Thyroid gland (tissue), 4 donors: ENCODE data around the gene CTPS1. TPM values are rescaled to one million over a fixed set of nuclear protein-coding genes. Genes with fewer than 3 reads are reported as not detected.
A peak's percentile ranks its signal among the peaks of the same experiment; 100 is the strongest.

ENCODE experiments used
- DNase-seq, 2 donors: peaks; one replicate each; pipeline ENCODE4 v3.0.0-alpha.2; 2019
- H3K27ac ChIP-seq, 3 donors: fragments of 200-600 bp; sonication (generic); 1 replicate in 2 of 3; 2 replicates in 1 of 3; pipeline ENCODE4 v1.5.1; 2016 to 2019; ENCODE audit warnings: mild to moderate bottlenecking in 1 of 3, moderate library complexity in 1 of 3
- H3K27me3 ChIP-seq: fragments of 200-600 bp; sonication (generic); one replicate; pipeline ENCODE4 v1.5.1; 2019
- H3K36me3 ChIP-seq, 2 donors: fragments of 200-600 bp; sonication (generic); one replicate each; pipeline ENCODE4 v1.5.1; 2016 to 2019
- H3K4me1 ChIP-seq, 2 donors: fragments of 200-600 bp; sonication (generic); one replicate each; pipeline ENCODE4 v1.5.1; 2017 to 2019
- H3K4me3 ChIP-seq, 3 donors: fragments of 200-600 bp; sonication (generic); replicated peaks in 1 of 3; 1 replicate in 2 of 3; 2 replicates in 1 of 3; pipeline ENCODE4 v1.5.1; 2016; ENCODE audit warnings: mild to moderate bottlenecking in 1 of 3
- H3K9me3 ChIP-seq: fragments of 200-600 bp; sonication (generic); one replicate; pipeline ENCODE4 v1.5.1; 2017
- CTCF ChIP-seq, 6 experiments: fragments of 200-600 bp in 3 of 6; fragments of 450-650 bp in 3 of 6; sonication (generic) in 3 of 6; IDR thresholded peaks; one replicate each; pipeline ENCODE4 v1.5.1; 2016 to 2019; ENCODE audit warnings: antibody characterized with exemption in 6 of 6, mild to moderate bottlenecking in 2 of 6, inconsistent platforms in 1 of 6, moderate library complexity in 1 of 6
- POLR2A ChIP-seq, 2 donors: fragments of 450-650 bp; IDR thresholded peaks; one replicate each; pipeline ENCODE4 v1.6.1; 2017; ENCODE audit warnings: antibody characterized with exemption in 2 of 2, mild to moderate bottlenecking in 2 of 2, moderate library complexity in 1 of 2
- WGBS, 2 donors: methylation state at CpG; one replicate each; pipeline ENCODE4 v1.1.5; 2017; 5-methylcytosine and 5-hydroxymethylcytosine counted together
- intact Hi-C: fragments of 100-400 bp; cut with DNase I; formaldehyde crosslinking; loops from one replicate; pipeline ENCODE4 v1.15.1; 2023
- total RNA-seq, 4 donors: library from RNA; depleted of rRNA; stranded (reverse); fragments of >200 nt; gene quantifications; one replicate each; pipeline ENCODE4 v1.2.3, GENCODE V29; 2016

The CTPS1 gene
- total RNA-seq, 4 donors from 2014 or later = 10.1 to 20.3 (median 11.8) TPM

- peaks cover 25 to 44% of the 10 kb centered on the region in 2 donors for H3K4me1 ChIP-seq
- no peak for DNase-seq
- H3K27ac ChIP-seq = peak overlapping the region in 1 of 3 donors; percentile 87
- no peaks in the 10 kb centered on the region for H3K27me3 ChIP-seq
- intact Hi-C loops = no loop called here
- H3K36me3 ChIP-seq = peaks cover 0 to 4% of the 10 kb centered on the region in 2 donors
- TF ChIP-seq CTCF (IDR thresholded peaks at IDR 0.05) = no peak
- TF ChIP-seq POLR2A (IDR thresholded peaks at IDR 0.05) = no peak
- WGBS, 2 donors = 89 to 97% methylated on average over 9 of the region's 9 CpGs
- H3K4me3 ChIP-seq = no peak overlapping the region
- no peaks in the 10 kb centered on the region for H3K9me3 ChIP-seq
These were observed 8.2 kb downstream of the CTPS1 start for GRCh38 chr1:40987439-40988276.

- WGBS, 2 donors = 91% methylated on average over 3 of the region's 3 CpGs
- no peak overlapping the region for H3K27ac ChIP-seq
- intact Hi-C loops = no loop called here
- no peak overlapping the region for H3K4me3 ChIP-seq
- no peak for TF ChIP-seq CTCF (IDR thresholded peaks at IDR 0.05)
- no peak for TF ChIP-seq POLR2A (IDR thresholded peaks at IDR 0.05)
- no peak for DNase-seq
- H3K4me1 ChIP-seq = peaks cover 25 to 38% of the 10 kb centered on the region in 2 donors
- no peaks in the 10 kb centered on the region for H3K9me3 ChIP-seq
- H3K27me3 ChIP-seq = no peaks in the 10 kb centered on the region
- H3K36me3 ChIP-seq = peaks cover 0 to 4% of the 10 kb centered on the region in 2 donors
These were observed 8.8 kb downstream of the CTPS1 start for GRCh38 chr1:40988280-40988679.

GRCh38 chr1:40989066-40989465 is 9.6 kb downstream of the CTPS1 start:
- Histone ChIP-seq H3K9me3 (no peaks in the 10 kb centered on the region), H3K36me3 (peaks cover 0 to 4% of the 10 kb centered on the region in 2 donors), H3K4me3 (no peak overlapping the region), H3K27me3 (no peaks in the 10 kb centered on the region), H3K27ac (no peak overlapping the region), H3K4me1 (peaks cover 25 to 33% of the 10 kb centered on the region in 2 donors)
- TF ChIP-seq POLR2A (IDR thresholded peaks at IDR 0.05) (no peak), CTCF (IDR thresholded peaks at IDR 0.05) (no peak)
- 92 to 93% methylated on average over 5 of the region's 5 CpGs for WGBS, 2 donors
- intact Hi-C loops = no loop called here
- DNase-seq = no peak

- H3K4me1 ChIP-seq = no peaks in the 10 kb centered on the region
- WGBS, 2 donors = 95 to 97% methylated on average over 8 of the region's 8 CpGs
- no peak overlapping the region for H3K27ac ChIP-seq
- no peak for DNase-seq
- H3K36me3 ChIP-seq = peaks cover 11 to 44% of the 10 kb centered on the region in 2 donors
- H3K27me3 ChIP-seq = no peaks in the 10 kb centered on the region
- no peak overlapping the region for H3K4me3 ChIP-seq
- intact Hi-C loops = no loop called here
- no peaks in the 10 kb centered on the region for H3K9me3 ChIP-seq
- TF ChIP-seq POLR2A (IDR thresholded peaks at IDR 0.05) (no peak), CTCF (IDR thresholded peaks at IDR 0.05) (no peak)
These were observed 17.6 kb downstream of the CTPS1 start for GRCh38 chr1:40997096-40997495.

- Histone ChIP-seq H3K36me3 (peaks cover 11 to 45% of the 10 kb centered on the region in 2 donors), H3K27me3 (no peaks in the 10 kb centered on the region), H3K9me3 (no peaks in the 10 kb centered on the region), H3K27ac (no peak overlapping the region), H3K4me3 (no peak overlapping the region), H3K4me1 (peaks cover 0 to 7% of the 10 kb centered on the region in 2 donors)
- TF ChIP-seq CTCF (IDR thresholded peaks at IDR 0.05) = no peak
- TF ChIP-seq POLR2A (IDR thresholded peaks at IDR 0.05) = no peak
- DNase-seq = no peak
- 96 to 97% methylated on average over 4 of the region's 4 CpGs for WGBS, 2 donors
- intact Hi-C loops = no loop called here
These were observed 19.2 kb downstream of the CTPS1 start for GRCh38 chr1:40998668-40999067.
